NCI-H2081 treated with DMSO at 0.1 percent for 48 hours (cell line): ENCODE measurements around the gene RELN.

Source experiments
- DNase-seq: peaks from one replicate; lab custom pipeline; 2025; lab: John Stamatoyannopoulos, UW

RELN gene

GRCh38 chr7:103480771-103481170, 508.7 kb downstream of the RELN start:
- no peak for DNase-seq

- no peak for DNase-seq
These were observed 514.5 kb downstream of the RELN start for GRCh38 chr7:103474956-103475355.

DNA sequence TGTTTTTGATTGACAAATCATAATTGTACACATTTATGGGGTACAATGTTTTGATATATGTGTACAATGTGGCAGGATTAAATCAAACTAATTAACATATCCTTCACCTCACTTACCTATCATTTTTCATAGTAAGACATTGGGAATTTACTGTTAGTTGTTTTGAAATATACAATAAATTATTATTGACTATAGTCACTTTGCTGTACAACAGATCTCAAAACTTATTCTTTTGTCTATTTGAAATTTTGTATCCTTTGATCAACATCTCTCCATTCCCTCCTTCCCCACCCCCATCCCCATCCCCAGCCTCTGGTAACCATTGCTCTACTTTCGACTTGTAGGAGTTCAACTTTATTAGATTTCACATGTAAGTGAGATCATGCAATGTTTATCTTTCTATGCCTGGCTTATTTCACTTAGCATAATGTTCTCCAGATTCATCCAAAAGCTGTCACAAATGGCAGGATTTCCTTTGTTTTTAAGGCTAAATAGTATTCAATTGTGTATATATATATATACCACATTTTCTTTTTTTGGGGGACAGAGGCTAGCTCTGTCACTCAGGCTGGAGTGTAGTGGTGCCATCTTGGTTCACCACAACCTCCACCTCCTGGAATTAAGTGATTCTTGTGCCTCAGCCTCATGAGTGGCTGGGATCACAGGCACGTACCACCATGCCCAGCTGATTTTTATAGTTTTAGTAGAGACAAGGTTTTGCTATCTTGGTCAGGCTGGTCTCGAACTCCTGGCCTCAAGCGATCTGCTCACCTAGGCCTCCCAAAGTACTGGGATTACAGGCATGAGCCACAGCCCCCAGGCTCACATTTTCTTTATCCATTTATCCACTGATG, 520.1 kb downstream of the RELN start:
- DNase-seq: no peak

GRCh38 chr7:103466814-103467213, 522.6 kb downstream of the RELN start:
- DNase-seq: no peak

- no peak for DNase-seq
These were observed 527.1 kb downstream of the RELN start for GRCh38 chr7:103462358-103462757.

GRCh38 chr7:103447073-103447960, 542.1 kb downstream of the RELN start:
- DNase-seq: peak; percentile 47

- DNase-seq: no peak
These were observed 543.4 kb downstream of the RELN start, which contains the start of gene SLC26A5 for GRCh38 chr7:103446049-103446520. SLC26A5 (minus strand) TSS chr7:103446207; CDS start chr7:103421514, 24,693 bp downstream.

DNA sequence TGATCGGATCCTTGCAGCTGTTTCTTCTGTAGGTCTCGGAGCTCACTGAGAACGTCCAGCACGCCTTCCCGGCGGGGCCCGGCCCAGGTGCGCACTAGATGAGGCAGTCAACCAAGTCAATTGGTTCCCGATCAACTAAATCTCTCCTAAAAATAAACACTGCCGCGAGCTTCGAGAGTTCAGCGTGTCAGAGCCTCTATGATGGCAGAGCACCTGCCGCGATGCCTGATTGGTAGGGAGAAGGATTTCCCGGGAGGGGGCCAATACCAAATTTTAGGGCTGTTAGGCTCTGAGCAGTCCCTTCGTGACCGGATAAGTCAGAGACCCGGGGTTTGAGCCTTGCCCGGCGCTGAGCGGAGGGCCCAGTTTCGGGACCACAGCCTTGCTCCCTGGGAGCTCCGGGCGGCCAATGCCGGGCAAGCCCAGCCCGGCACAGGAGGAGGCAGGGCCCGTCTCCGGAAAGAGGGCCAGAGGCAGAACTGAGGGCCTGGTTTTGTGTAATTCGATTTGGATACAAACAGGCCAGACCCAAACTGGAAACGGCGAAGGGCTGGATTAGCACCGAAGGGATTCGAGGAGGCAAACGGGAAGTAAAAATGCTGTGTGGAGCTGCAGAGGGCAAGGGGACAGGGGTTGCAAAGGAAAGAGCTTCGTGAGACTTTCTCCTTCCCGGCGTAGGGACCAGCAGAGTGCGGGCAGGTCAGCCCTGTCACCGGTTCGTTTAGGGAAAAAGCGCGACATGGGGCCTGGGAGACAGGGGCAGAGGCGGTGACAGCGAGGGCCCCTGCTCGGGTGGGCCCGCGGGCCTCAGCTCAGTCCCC, 544.0 kb downstream of the RELN start:
- no peak for DNase-seq

DNA sequence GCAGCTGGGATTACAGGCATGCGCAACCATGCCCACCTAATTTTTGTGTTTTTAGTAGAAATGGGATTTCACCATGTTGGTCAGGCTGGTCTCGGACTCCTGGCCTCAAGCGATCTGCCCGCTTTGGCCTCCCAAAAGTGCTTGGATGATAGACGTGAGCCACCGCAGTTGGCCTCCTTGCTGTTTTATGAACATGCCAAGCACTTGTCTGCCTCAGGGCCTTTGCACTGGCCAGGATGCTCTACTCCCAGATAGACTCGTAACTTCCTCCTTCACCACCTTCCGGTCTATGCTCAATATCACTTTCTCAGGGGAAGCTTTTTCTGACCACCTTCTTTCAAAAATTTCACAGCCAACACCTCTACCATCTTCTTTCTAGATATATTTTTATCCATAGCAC, 549.8 kb downstream of the RELN start:
- DNase-seq: no peak

DNA sequence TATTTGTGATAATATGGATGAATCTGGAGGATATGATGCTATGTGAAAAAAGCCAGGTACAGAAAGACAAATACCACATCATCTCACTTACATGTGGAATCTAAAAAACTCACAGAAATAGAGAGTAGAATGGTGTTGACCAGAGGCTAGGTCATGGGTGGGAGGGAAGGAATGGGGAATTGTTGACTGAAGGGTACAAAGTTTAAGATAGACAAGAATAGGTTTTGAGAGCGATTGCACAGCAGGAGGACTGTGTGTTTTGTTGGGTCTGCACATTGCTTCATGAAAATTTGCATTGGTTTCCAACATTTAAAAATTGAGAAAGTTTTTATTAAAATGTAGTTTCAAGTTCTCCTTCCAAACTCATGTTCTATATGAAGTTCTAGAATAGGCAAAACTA, 551.8 kb downstream of the RELN start:
- DNase-seq: no peak

- no peak for DNase-seq
These were observed 556.7 kb downstream of the RELN start for GRCh38 chr7:103432712-103433111.

- DNase-seq: no peak
These were observed 564.3 kb downstream of the RELN start for GRCh38 chr7:103425177-103425576.

GRCh38 chr7:103423467-103424179, 565.8 kb downstream of the RELN start:
- no peak for DNase-seq
